HepG2 (cell line): Measurements from ENCODE around the gene TNFRSF11A. TPM values are rescaled to one million over a fixed set of nuclear protein-coding genes. Genes with fewer than 3 reads are reported as not detected.

Experiments used
- ATF7-NPFF ChIP-seq: sonication (generic); formaldehyde crosslinking; IDR thresholded peaks from 2 replicates; pipeline ENCODE4 v1.8.1; 2023; ENCODE audit warnings: mild to moderate bottlenecking, low read depth, missing genetic modification reagents, moderate library complexity
- ATM ChIP-seq: fragments of 450-650 bp; IDR thresholded peaks from 2 replicates; pipeline ENCODE4 v1.7.1; 2017; ENCODE audit warnings: mild to moderate bottlenecking, borderline replicate concordance
- FOXP1 ChIP-seq, 2 experiments: fragments of 450-650 bp in 1 of 2; IDR thresholded peaks; 2 replicates each; pipeline ENCODE4 v1.6.1; 2017 to 2018; ENCODE audit warnings: antibody characterized with exemption in 1 of 2
- HOXA3 ChIP-seq: sonication (generic); formaldehyde crosslinking; IDR thresholded peaks from 2 replicates; pipeline ENCODE4 v1.5.0; 2020; ENCODE audit warnings: missing genetic modification reagents
- KDM4B ChIP-seq: sonication (generic); formaldehyde crosslinking; IDR thresholded peaks from 2 replicates; pipeline ENCODE4 v1.4.0; 2020; ENCODE audit warnings: missing genetic modification reagents
- MXI1 ChIP-seq: IDR thresholded peaks from 3 replicates; pipeline ENCODE4 v1.6.1; 2012; ENCODE audit warnings: low read depth, low read length, inconsistent platforms, borderline replicate concordance
- POLR2A ChIP-seq, 2 experiments: IDR thresholded peaks; 2 replicates each; pipeline ENCODE4 v1.6.1; 2011; ENCODE audit warnings: low read depth in 2 of 2, low read length in 2 of 2, mild to moderate bottlenecking in 1 of 2, moderate library complexity in 1 of 2; ENCODE audit not compliant: insufficient read depth in 1 of 2
- SMAD1 ChIP-seq: sonication (generic); formaldehyde crosslinking; IDR thresholded peaks from 2 replicates; pipeline ENCODE4 v1.4.0; 2020; ENCODE audit warnings: missing genetic modification reagents, low read depth, mild to moderate bottlenecking, borderline replicate concordance
- SMAD3 ChIP-seq: sonication (generic); formaldehyde crosslinking; IDR thresholded peaks from 2 replicates; pipeline ENCODE4 v1.4.0; 2020; ENCODE audit warnings: missing genetic modification reagents
- SYNCRIP ChIP-seq: fragments of 200-400 bp; formaldehyde crosslinking; IDR thresholded peaks from 2 replicates; pipeline ENCODE4 v1.6.1; 2018; ENCODE audit warnings: mild to moderate bottlenecking, low read depth, low read length; ENCODE audit not compliant: insufficient read depth
- TAF15 ChIP-seq: fragments of 200-400 bp; formaldehyde crosslinking; IDR thresholded peaks from one replicate; pipeline ENCODE4 v1.6.1; 2018; ENCODE audit warnings: mild to moderate bottlenecking, low read depth, low read length; ENCODE audit not compliant: poor library complexity, severe bottlenecking
- TEAD3 ChIP-seq: optimal IDR thresholded peaks from 2 replicates; pipeline ENCODE3; 2016; ENCODE audit warnings: borderline replicate concordance
- THAP11 ChIP-seq: IDR thresholded peaks from 2 replicates; pipeline ENCODE4 v1.6.1; 2016; ENCODE audit warnings: missing biosample characterization, missing genetic modification reagents
- YEATS4 ChIP-seq: sonication (generic); formaldehyde crosslinking; IDR thresholded peaks from 2 replicates; pipeline ENCODE4 v1.4.0; 2020; ENCODE audit warnings: missing genetic modification reagents, borderline replicate concordance
- ZNF33A ChIP-seq: sonication (generic); formaldehyde crosslinking; IDR thresholded peaks from 2 replicates; pipeline ENCODE4 v1.5.1; 2020; ENCODE audit warnings: missing genetic modification reagents, mild to moderate bottlenecking, moderate library complexity, borderline replicate concordance
- polyA plus RNA-seq, 8 experiments: library from polyadenylated mRNA; depleted of rRNA in 3 of 8; stranded (reverse) in 7 of 8; unstranded in 1 of 8; fragments of >200 nt; fragmentation: Illumina TruSeq in 4 of 8; extraction: Trizol in 4 of 8; gene quantifications; 2 replicates each; pipeline versions ENCODE4 v1.2.1 to v1.2.3, GENCODE V29; 2011 to 2016; ENCODE audit warnings: low read depth in 4 of 8, missing spikeins in 1 of 8, mixed read lengths in 1 of 8; ENCODE audit not compliant: insufficient read depth in 1 of 8
- total RNA-seq, 5 experiments: library from RNA; depleted of rRNA; stranded (reverse); fragments of >200 nt; fragmentation: Illumina TruSeq; extraction: Trizol; gene quantifications; 2 replicates each; pipeline ENCODE4 v1.2.3, GENCODE V29; 2016; ENCODE audit warnings: low read depth in 1 of 5
- TF ChIP-seq, protein P1 (sequence below): sonication (generic); formaldehyde crosslinking; IDR thresholded peaks from 2 replicates; pipeline ENCODE4 v1.4.0; 2020; ENCODE audit warnings: mild to moderate bottlenecking, missing genetic modification reagents
- TF ChIP-seq, protein P2 (sequence below): sonication (generic); formaldehyde crosslinking; IDR thresholded peaks from 2 replicates; pipeline ENCODE4 v1.4.0; 2020; ENCODE audit warnings: mild to moderate bottlenecking, missing genetic modification reagents
- TF ChIP-seq, protein P3 (sequence below): sonication (generic); formaldehyde crosslinking; IDR thresholded peaks from 2 replicates; pipeline ENCODE4 v1.8.1; 2023; ENCODE audit warnings: mild to moderate bottlenecking, missing genetic modification reagents
- TF ChIP-seq, protein P4 (sequence below): sonication (generic); formaldehyde crosslinking; conservative IDR thresholded peaks from 2 replicates; pipeline ENCODE4 v1.4.0; 2020; ENCODE audit warnings: missing genetic modification reagents
- TF ChIP-seq, protein P5 (sequence below): sonication (generic); formaldehyde crosslinking; IDR thresholded peaks from 2 replicates; pipeline ENCODE4 v1.4.0; 2020; ENCODE audit warnings: mild to moderate bottlenecking, missing genetic modification reagents
- TF ChIP-seq, protein P6 (sequence below): fragments of 450-650 bp; IDR thresholded peaks from 2 replicates; pipeline ENCODE4 v1.6.1; 2017; ENCODE audit warnings: mild to moderate bottlenecking

Gene TNFRSF11A
- total and polyA plus RNA-seq, 2 of the 13 experiments (the other 11 are each of a cell fraction or from before 2014, with no cell fraction given), result 4.6 to 6.4 TPM

DNA sequence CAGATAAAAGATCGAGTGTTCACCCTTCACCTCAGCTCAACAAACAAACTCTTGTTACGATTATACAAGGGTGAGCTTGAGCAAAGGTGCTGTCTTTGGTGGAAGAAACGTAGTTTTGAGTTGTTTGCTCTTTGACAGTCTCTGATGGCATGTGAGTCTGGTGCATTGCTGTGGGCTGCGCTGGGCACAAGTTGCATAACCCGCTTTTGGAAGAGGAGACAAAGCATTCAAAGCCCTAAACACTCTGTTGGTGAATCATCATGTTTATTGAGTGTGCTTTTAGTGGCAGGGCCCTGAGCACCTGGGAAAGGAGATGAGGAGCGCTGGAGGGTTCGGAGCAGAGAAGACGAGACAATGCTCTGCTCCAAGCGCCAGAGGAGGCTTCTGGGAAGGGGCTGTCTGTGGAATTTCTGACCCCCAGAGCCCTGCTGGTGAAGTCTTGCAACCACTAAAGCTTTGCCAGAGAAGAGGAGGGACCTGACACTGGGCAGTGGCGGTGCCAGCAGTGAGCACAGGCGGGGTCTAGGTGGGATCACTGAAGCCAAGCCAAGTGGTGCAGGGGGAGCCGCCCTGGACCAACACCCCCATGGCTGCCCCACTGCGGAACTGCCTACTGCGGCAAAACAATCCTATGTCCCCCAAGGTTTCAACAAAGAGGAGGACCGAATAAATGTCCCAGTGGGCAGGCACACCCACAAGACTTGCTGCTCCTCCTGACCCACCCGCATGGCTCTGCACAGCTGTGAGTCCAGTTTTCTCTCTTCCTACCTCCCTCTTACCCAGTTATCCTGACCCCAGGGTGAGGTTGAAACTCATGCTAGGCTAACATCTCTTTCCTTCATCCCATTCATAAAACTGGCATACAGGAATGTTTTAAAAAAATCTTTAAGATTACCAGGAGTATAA, 64.0 kb downstream of the TNFRSF11A start (continued):
- no peak for TF ChIP-seq POLR2A (IDR thresholded peaks at IDR 0.05; ENCODE audit: insufficient read depth in 1 of 2, low read depth in 2 of 2, low read length in 2 of 2)
- peak; percentile 26; the same call in 1 of the 3 replicates for TF ChIP-seq MXI1
- no peak for TF ChIP-seq KDM4B
- no peak for TF ChIP-seq FOXP1 (IDR thresholded peaks at IDR 0.05)
- TF ChIP-seq FOXP1 (CRISPR knock-in tag; IDR thresholded peaks at IDR 0.05), result peak; percentile 69
- TF ChIP-seq, protein P1, sequence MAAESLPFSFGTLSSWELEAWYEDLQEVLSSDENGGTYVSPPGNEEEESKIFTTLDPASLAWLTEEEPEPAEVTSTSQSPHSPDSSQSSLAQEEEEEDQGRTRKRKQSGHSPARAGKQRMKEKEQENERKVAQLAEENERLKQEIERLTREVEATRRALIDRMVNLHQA (CRISPR knock-in tag), result no peak
- TF ChIP-seq SMAD1 (CRISPR knock-in tag), result no peak
- TF ChIP-seq TEAD3, result peak; percentile 54
- peak; percentile 50; the same call in 1 of the 2 replicates for TF ChIP-seq HOXA3 (CRISPR knock-in tag)
- TF ChIP-seq, protein P2, sequence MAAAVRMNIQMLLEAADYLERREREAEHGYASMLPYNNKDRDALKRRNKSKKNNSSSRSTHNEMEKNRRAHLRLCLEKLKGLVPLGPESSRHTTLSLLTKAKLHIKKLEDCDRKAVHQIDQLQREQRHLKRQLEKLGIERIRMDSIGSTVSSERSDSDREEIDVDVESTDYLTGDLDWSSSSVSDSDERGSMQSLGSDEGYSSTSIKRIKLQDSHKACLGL (CRISPR knock-in tag), result no peak
- peak; percentile 35; the same call in 1 of the 2 replicates for TF ChIP-seq THAP11
- TF ChIP-seq, protein P3, sequence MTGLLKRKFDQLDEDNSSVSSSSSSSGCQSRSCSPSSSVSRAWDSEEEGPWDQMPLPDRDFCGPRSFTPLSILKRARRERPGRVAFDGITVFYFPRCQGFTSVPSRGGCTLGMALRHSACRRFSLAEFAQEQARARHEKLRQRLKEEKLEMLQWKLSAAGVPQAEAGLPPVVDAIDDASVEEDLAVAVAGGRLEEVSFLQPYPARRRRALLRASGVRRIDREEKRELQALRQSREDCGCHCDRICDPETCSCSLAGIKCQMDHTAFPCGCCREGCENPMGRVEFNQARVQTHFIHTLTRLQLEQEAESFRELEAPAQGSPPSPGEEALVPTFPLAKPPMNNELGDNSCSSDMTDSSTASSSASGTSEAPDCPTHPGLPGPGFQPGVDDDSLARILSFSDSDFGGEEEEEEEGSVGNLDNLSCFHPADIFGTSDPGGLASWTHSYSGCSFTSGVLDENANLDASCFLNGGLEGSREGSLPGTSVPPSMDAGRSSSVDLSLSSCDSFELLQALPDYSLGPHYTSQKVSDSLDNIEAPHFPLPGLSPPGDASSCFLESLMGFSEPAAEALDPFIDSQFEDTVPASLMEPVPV (CRISPR knock-in tag), result no peak
- no peak for TF ChIP-seq YEATS4 (CRISPR knock-in tag)
- no peak for TF ChIP-seq SYNCRIP
- TF ChIP-seq, protein P4, sequence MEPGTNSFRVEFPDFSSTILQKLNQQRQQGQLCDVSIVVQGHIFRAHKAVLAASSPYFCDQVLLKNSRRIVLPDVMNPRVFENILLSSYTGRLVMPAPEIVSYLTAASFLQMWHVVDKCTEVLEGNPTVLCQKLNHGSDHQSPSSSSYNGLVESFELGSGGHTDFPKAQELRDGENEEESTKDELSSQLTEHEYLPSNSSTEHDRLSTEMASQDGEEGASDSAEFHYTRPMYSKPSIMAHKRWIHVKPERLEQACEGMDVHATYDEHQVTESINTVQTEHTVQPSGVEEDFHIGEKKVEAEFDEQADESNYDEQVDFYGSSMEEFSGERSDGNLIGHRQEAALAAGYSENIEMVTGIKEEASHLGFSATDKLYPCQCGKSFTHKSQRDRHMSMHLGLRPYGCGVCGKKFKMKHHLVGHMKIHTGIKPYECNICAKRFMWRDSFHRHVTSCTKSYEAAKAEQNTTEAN, result peak; percentile 94
- no peak for TF ChIP-seq TAF15
- TF ChIP-seq, protein P5, sequence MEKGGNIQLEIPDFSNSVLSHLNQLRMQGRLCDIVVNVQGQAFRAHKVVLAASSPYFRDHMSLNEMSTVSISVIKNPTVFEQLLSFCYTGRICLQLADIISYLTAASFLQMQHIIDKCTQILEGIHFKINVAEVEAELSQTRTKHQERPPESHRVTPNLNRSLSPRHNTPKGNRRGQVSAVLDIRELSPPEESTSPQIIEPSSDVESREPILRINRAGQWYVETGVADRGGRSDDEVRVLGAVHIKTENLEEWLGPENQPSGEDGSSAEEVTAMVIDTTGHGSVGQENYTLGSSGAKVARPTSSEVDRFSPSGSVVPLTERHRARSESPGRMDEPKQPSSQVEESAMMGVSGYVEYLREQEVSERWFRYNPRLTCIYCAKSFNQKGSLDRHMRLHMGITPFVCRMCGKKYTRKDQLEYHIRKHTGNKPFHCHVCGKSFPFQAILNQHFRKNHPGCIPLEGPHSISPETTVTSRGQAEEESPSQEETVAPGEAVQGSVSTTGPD (CRISPR knock-in tag), result no peak
- no peak for TF ChIP-seq ATF7-NPFF (CRISPR knock-in tag)
- TF ChIP-seq, protein P6, sequence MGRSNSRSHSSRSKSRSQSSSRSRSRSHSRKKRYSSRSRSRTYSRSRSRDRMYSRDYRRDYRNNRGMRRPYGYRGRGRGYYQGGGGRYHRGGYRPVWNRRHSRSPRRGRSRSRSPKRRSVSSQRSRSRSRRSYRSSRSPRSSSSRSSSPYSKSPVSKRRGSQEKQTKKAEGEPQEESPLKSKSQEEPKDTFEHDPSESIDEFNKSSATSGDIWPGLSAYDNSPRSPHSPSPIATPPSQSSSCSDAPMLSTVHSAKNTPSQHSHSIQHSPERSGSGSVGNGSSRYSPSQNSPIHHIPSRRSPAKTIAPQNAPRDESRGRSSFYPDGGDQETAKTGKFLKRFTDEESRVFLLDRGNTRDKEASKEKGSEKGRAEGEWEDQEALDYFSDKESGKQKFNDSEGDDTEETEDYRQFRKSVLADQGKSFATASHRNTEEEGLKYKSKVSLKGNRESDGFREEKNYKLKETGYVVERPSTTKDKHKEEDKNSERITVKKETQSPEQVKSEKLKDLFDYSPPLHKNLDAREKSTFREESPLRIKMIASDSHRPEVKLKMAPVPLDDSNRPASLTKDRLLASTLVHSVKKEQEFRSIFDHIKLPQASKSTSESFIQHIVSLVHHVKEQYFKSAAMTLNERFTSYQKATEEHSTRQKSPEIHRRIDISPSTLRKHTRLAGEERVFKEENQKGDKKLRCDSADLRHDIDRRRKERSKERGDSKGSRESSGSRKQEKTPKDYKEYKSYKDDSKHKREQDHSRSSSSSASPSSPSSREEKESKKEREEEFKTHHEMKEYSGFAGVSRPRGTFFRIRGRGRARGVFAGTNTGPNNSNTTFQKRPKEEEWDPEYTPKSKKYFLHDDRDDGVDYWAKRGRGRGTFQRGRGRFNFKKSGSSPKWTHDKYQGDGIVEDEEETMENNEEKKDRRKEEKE, result no peak
- no peak for TF ChIP-seq ZNF33A (CRISPR knock-in tag)
- 0 out of 2 replicates have a peak, but pooled peaks have one; percentile 49 for TF ChIP-seq ATM
- TF ChIP-seq SMAD3, result no peak
